ENCODE data around the gene BRSK2. TPM values are rescaled to one million over a fixed set of nuclear protein-coding genes. Genes with fewer than 3 reads are reported as not detected.

BRSK2 gene
- total RNA-seq, 1 donor from 2014 or later, result 13.8 TPM

GRCh38 chr11:1384199-1384970, 5.3 kb upstream of the BRSK2 start:
- DNase-seq (ENCODE audit: extremely low spot score, unreplicated experiment), result no peak
- peak overlapping the region; percentile 64 for H3K4me3 Mint-ChIP-seq
- no peaks in the 10 kb centered on the region for H3K36me3 Mint-ChIP-seq
- H3K27ac Mint-ChIP-seq, result no peak overlapping the region
- peaks cover 29% of the 10 kb centered on the region for H3K27me3 Mint-ChIP-seq
- no peak for TF ChIP-seq CTCF (conservative IDR thresholded peaks at IDR 0.05)
- H3K4me1 Mint-ChIP-seq (ENCODE audit: unreplicated experiment), result peaks cover 10% of the 10 kb centered on the region
- H3K9me3 Mint-ChIP-seq, result no peaks in the 10 kb centered on the region

- peaks cover 33% of the 10 kb centered on the region for H3K27me3 Mint-ChIP-seq
- peaks cover 10% of the 10 kb centered on the region for H3K4me1 Mint-ChIP-seq (ENCODE audit: unreplicated experiment)
- no peak for DNase-seq (ENCODE audit: extremely low spot score, unreplicated experiment)
- H3K36me3 Mint-ChIP-seq, result no peaks in the 10 kb centered on the region
- peak overlapping the region; percentile 43 for H3K27ac Mint-ChIP-seq
- H3K9me3 Mint-ChIP-seq, result no peaks in the 10 kb centered on the region
- peak overlapping the region; percentile 66 for H3K4me3 Mint-ChIP-seq
- no peak for TF ChIP-seq CTCF (conservative IDR thresholded peaks at IDR 0.05)
These were observed 2.2 kb upstream of the BRSK2 start for GRCh38 chr11:1387521-1387920.

- no peaks in the 10 kb centered on the region for H3K9me3 Mint-ChIP-seq
- peaks cover 39% of the 10 kb centered on the region for H3K27me3 Mint-ChIP-seq
- no peak for DNase-seq (ENCODE audit: extremely low spot score, unreplicated experiment)
- H3K36me3 Mint-ChIP-seq, result no peaks in the 10 kb centered on the region
- H3K27ac Mint-ChIP-seq, result peak overlapping the region; percentile 43
- TF ChIP-seq CTCF (conservative IDR thresholded peaks at IDR 0.05), result no peak
- H3K4me3 Mint-ChIP-seq, result peak overlapping the region; percentile 76
- H3K4me1 Mint-ChIP-seq (ENCODE audit: unreplicated experiment), result peaks cover 10% of the 10 kb centered on the region
These were observed 1.6 kb upstream of the BRSK2 start for GRCh38 chr11:1387961-1388762.

GRCh38 chr11:1388763-1389102, 1.0 kb upstream of the BRSK2 start:
- H3K4me1 Mint-ChIP-seq (ENCODE audit: unreplicated experiment), result peaks cover 10% of the 10 kb centered on the region
- TF ChIP-seq CTCF (conservative IDR thresholded peaks at IDR 0.05), result no peak
- H3K4me3 Mint-ChIP-seq, result peak overlapping the region; percentile 76
- H3K36me3 Mint-ChIP-seq, result no peaks in the 10 kb centered on the region
- H3K27ac Mint-ChIP-seq, result no peak overlapping the region
- peaks cover 42% of the 10 kb centered on the region for H3K27me3 Mint-ChIP-seq
- no peaks in the 10 kb centered on the region for H3K9me3 Mint-ChIP-seq
- DNase-seq (ENCODE audit: extremely low spot score, unreplicated experiment), result no peak

GRCh38 chr11:1389103-1389931, 417 bp upstream of the BRSK2 start:
- peak; percentile 34 for TF ChIP-seq CTCF (conservative IDR thresholded peaks at IDR 0.05)
- Mint-ChIP-seq H3K27ac (no peak overlapping the region), H3K27me3 (peaks cover 42% of the 10 kb centered on the region), H3K9me3 (no peaks in the 10 kb centered on the region), H3K4me1 (ENCODE audit: unreplicated experiment) (peaks cover 10% of the 10 kb centered on the region), H3K4me3 (peak overlapping the region; percentile 76), H3K36me3 (no peaks in the 10 kb centered on the region)
- peak; percentile 98 for DNase-seq (ENCODE audit: extremely low spot score, unreplicated experiment)

Measured in type B pancreatic cell (in vitro differentiated cells).